ENCODE measurements around the gene KCNH5.

DNA sequence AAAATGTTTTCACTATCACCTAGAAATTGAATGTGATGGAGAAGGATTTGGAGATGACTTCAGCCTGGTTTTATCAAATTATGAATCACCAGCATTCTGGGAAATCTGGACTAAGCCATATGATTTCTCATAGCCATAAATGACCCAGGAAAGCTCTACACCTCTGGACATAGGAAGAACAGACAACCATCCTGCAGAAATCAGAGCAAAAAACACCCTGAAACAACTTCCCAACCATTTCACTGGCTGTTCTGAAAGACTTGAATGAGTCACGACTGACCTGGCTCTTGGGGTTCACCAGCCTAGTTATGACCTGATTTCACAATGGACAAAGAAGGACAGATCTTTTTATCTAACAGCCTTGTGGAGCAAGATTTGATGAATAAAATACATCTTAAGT, 123.8 kb downstream of the KCNH5 start:
- TF ChIP-seq ZZZ3 (IDR thresholded peaks at IDR 0.05) (no peak), KAT8 (IDR thresholded peaks at IDR 0.05; ENCODE audit: low read depth) (no peak), SAP30 (IDR thresholded peaks at IDR 0.05; ENCODE audit: borderline replicate concordance, insufficient read depth, low read depth, low read length, poor library complexity, severe bottlenecking) (no peak), SPI1 (IDR thresholded peaks at IDR 0.05; ENCODE audit: borderline replicate concordance, low read depth, low read length) (no peak), NFIC (IDR thresholded peaks at IDR 0.05) (no peak), KDM5B (IDR thresholded peaks at IDR 0.05; ENCODE audit: insufficient replicate concordance, low read depth, low read length) (no peak), PTBP1 (IDR thresholded peaks at IDR 0.05; ENCODE audit: low read depth, low read length) (no peak)
- TF ChIP-seq, protein P1, sequence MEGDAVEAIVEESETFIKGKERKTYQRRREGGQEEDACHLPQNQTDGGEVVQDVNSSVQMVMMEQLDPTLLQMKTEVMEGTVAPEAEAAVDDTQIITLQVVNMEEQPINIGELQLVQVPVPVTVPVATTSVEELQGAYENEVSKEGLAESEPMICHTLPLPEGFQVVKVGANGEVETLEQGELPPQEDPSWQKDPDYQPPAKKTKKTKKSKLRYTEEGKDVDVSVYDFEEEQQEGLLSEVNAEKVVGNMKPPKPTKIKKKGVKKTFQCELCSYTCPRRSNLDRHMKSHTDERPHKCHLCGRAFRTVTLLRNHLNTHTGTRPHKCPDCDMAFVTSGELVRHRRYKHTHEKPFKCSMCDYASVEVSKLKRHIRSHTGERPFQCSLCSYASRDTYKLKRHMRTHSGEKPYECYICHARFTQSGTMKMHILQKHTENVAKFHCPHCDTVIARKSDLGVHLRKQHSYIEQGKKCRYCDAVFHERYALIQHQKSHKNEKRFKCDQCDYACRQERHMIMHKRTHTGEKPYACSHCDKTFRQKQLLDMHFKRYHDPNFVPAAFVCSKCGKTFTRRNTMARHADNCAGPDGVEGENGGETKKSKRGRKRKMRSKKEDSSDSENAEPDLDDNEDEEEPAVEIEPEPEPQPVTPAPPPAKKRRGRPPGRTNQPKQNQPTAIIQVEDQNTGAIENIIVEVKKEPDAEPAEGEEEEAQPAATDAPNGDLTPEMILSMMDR (IDR thresholded peaks at IDR 0.05 in 2 of 3, conservative IDR thresholded peaks at IDR 0.05 in 1 of 3; ENCODE audit: insufficient read depth in 2 of 3, low read depth in 1 of 3, low read length in 3 of 3) = no peak
- TF ChIP-seq, protein P2, sequence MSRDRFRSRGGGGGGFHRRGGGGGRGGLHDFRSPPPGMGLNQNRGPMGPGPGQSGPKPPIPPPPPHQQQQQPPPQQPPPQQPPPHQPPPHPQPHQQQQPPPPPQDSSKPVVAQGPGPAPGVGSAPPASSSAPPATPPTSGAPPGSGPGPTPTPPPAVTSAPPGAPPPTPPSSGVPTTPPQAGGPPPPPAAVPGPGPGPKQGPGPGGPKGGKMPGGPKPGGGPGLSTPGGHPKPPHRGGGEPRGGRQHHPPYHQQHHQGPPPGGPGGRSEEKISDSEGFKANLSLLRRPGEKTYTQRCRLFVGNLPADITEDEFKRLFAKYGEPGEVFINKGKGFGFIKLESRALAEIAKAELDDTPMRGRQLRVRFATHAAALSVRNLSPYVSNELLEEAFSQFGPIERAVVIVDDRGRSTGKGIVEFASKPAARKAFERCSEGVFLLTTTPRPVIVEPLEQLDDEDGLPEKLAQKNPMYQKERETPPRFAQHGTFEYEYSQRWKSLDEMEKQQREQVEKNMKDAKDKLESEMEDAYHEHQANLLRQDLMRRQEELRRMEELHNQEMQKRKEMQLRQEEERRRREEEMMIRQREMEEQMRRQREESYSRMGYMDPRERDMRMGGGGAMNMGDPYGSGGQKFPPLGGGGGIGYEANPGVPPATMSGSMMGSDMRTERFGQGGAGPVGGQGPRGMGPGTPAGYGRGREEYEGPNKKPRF (IDR thresholded peaks at IDR 0.05; ENCODE audit: low read depth, low read length) = no peak
